Stomach smooth muscle (tissue), 2 donors: ENCODE results near the gene DRD4.
"Not testable (repeated sequence)": the region's sequence is repeated elsewhere in the genome, so short reads cannot be mapped to it uniquely, and the experiment has no call there.

Experiments
- H3K27ac ChIP-seq: one replicate; pipeline ENCODE4 v1.7.0; 2013; ENCODE audit warnings: mild to moderate bottlenecking, low read length, inconsistent platforms
- H3K27me3 ChIP-seq, 2 donors: one replicate each; pipeline ENCODE4 v1.7.0; 2013; ENCODE audit warnings: low read length in 2 of 2; ENCODE audit not compliant: insufficient read depth in 2 of 2, control insufficient read depth in 1 of 2
- H3K36me3 ChIP-seq, 2 donors: one replicate each; pipeline ENCODE4 v1.7.0; 2013; ENCODE audit warnings: low read length in 2 of 2; ENCODE audit not compliant: control insufficient read depth in 2 of 2, insufficient read depth in 2 of 2
- H3K4me1 ChIP-seq: one replicate; pipeline ENCODE4 v1.7.0; 2013; ENCODE audit warnings: low read length; ENCODE audit not compliant: control insufficient read depth, insufficient read depth
- H3K4me3 ChIP-seq, 2 donors: one replicate each; pipeline ENCODE4 v1.7.0; 2013; ENCODE audit warnings: low read length in 2 of 2
- H3K9ac ChIP-seq, 2 donors: one replicate each; pipeline ENCODE4 v1.7.0; 2013; ENCODE audit warnings: low read length in 2 of 2, mild to moderate bottlenecking in 1 of 2
- H3K9me3 ChIP-seq, 2 donors: one replicate each; pipeline ENCODE4 v1.7.0; 2013; ENCODE audit warnings: low read length in 2 of 2; ENCODE audit not compliant: control insufficient read depth in 2 of 2
- donor health status: healthy.
- donor health status: Pancreatic carcinoma.

DRD4 gene

GRCh38 chr11:647672-648158, 10.6 kb downstream of the DRD4 start:
- not testable (repeated sequence) for H3K36me3 ChIP-seq, H3K27me3 ChIP-seq, H3K4me1 ChIP-seq, H3K9me3 ChIP-seq, H3K27ac ChIP-seq, H3K9ac ChIP-seq, H3K4me3 ChIP-seq

GRCh38 chr11:650482-650881, 13.4 kb downstream of the DRD4 start:
- H3K27ac ChIP-seq = no peak overlapping the region
- H3K9me3 ChIP-seq = no peaks in the 10 kb centered on the region
- H3K4me1 ChIP-seq = no peaks in the 10 kb centered on the region
- H3K9ac ChIP-seq = no peak overlapping the region
- peaks cover 5 to 6% of the 10 kb centered on the region in 2 donors for H3K36me3 ChIP-seq
- no peaks in the 10 kb centered on the region for H3K27me3 ChIP-seq
- H3K4me3 ChIP-seq = no peak overlapping the region

DNA sequence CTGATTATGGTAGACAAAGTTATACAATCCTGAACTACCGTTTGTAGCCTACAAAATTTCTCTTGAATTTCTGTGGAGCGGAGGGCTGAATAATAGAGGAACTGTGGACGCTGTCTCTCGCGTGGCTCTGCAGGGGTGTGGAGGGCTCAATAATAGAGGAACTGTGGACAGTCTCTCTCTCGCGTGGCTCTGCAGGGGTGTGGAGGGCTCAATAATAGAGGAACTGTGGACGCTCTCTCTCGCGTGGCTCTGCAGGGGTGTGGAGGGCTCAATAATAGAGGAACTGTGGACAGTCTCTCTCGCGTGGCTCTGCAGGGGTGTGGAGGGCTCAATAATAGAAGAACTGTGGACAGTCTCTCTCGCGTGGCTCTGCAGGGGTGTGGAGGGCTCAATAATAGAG, 16.1 kb downstream of the DRD4 start:
- not testable (repeated sequence) for H3K4me1 ChIP-seq, H3K9me3 ChIP-seq, H3K27me3 ChIP-seq, H3K4me3 ChIP-seq, H3K9ac ChIP-seq, H3K27ac ChIP-seq
- peaks cover 5 to 10% of the 10 kb centered on the region in 2 donors for H3K36me3 ChIP-seq

GRCh38 chr11:653837-654236, 16.8 kb downstream of the DRD4 start:
- Histone ChIP-seq H3K36me3 (peaks cover 5 to 8% of the 10 kb centered on the region in 2 donors), H3K4me1 (no peaks in the 10 kb centered on the region), H3K27ac (no peak overlapping the region), H3K9me3 (no peaks in the 10 kb centered on the region), H3K4me3 (no peak overlapping the region), H3K27me3 (no peaks in the 10 kb centered on the region), H3K9ac (no peak overlapping the region)

GRCh38 chr11:654444-654843, 17.4 kb downstream of the DRD4 start:
- not testable (repeated sequence) for H3K4me3 ChIP-seq, H3K27me3 ChIP-seq, H3K9me3 ChIP-seq, H3K9ac ChIP-seq, H3K27ac ChIP-seq, H3K4me1 ChIP-seq
- peaks cover 7 to 11% of the 10 kb centered on the region in 2 donors for H3K36me3 ChIP-seq

DNA sequence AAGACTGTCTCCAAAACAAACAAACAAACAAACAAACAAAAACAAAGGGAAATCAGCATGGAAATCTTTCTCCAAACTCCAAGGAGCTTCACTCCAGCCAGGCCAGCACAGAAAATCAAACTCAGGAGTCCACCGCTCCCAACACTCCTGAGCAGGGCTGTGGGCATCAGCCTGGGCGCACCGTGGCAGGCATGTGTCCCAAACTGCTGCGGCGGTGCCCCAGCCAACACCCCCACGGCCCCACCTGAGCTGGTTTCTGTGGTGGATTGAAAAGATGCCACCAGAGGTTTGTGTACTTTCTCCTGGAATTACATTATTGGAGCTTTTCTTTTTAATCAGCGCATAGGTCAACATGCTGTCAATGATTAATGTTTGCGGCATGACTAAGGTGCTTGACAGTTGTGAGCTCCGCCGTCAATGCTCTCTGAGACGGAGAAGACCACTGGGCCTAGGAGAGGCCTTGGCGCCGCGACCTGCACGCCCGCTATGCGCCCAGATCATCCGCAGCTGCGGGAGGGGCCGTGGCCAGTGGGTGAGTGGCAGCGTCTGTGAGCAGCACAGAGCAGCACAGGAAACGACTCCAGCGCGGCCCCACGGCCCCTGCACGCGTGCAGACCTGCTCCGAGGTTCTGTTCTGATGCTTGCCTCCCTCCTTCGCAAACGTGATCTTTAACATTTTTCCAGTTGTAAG, 18.1 kb downstream of the DRD4 start:
- no peak overlapping the region for H3K27ac ChIP-seq
- H3K4me1 ChIP-seq = no peaks in the 10 kb centered on the region
- H3K4me3 ChIP-seq = no peak overlapping the region
- H3K36me3 ChIP-seq = peaks cover 13% of the 10 kb centered on the region in 2 donors
- H3K27me3 ChIP-seq = no peaks in the 10 kb centered on the region
- no peaks in the 10 kb centered on the region for H3K9me3 ChIP-seq
- H3K9ac ChIP-seq = no peak overlapping the region

GRCh38 chr11:656426-656825, 19.4 kb downstream of the DRD4 start:
- H3K9me3 ChIP-seq = no peaks in the 10 kb centered on the region
- no peak overlapping the region for H3K9ac ChIP-seq
- H3K4me3 ChIP-seq = no peak overlapping the region
- H3K27ac ChIP-seq = no peak overlapping the region
- H3K36me3 ChIP-seq = peaks cover 13 to 15% of the 10 kb centered on the region in 2 donors
- H3K4me1 ChIP-seq = no peaks in the 10 kb centered on the region
- no peaks in the 10 kb centered on the region for H3K27me3 ChIP-seq

- H3K27ac ChIP-seq = no peak overlapping the region
Observed at GRCh38 chr11:656866-657265, 19.8 kb downstream of the DRD4 start.

DNA sequence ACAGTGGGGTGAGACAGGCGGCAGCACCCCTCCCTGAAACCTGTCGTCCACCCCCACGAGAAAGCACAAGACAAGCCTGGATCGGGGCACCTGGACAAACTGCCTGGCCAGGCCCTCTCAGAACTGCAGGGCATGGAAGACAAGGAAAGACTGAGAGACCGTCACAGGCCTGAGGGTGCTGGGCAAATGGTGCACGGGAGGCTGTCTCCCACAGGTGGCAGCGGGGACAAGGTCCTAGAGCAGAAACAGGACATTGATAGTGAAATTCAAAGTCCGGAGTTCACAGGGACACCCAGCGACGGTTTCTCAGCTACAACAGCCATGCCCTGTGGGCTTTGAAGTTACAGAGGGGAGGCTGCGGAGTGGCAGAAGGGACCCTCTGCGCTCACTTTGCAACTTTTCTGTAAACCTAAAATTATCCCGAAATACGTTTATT, 20.6 kb downstream of the DRD4 start:
- Histone ChIP-seq H3K36me3 (peaks cover 13 to 15% of the 10 kb centered on the region in 2 donors), H3K27ac (no peak overlapping the region), H3K9me3 (no peaks in the 10 kb centered on the region), H3K4me3 (no peak overlapping the region), H3K4me1 (peaks cover 2% of the 10 kb centered on the region), H3K27me3 (no peaks in the 10 kb centered on the region), H3K9ac (no peak overlapping the region)

More at GRCh38 chr11:656866-657265, 19.8 kb downstream of the DRD4 start:
- no peaks in the 10 kb centered on the region for H3K9me3 ChIP-seq
- H3K4me1 ChIP-seq = no peaks in the 10 kb centered on the region
- H3K4me3 ChIP-seq = no peak overlapping the region
- no peak overlapping the region for H3K9ac ChIP-seq
- no peaks in the 10 kb centered on the region for H3K27me3 ChIP-seq
- peaks cover 13 to 15% of the 10 kb centered on the region in 2 donors for H3K36me3 ChIP-seq

GRCh38 chr11:659532-660085, 22.5 kb downstream of the DRD4 start:
- H3K27me3 ChIP-seq = no peaks in the 10 kb centered on the region
- H3K4me1 ChIP-seq = peaks cover 4% of the 10 kb centered on the region
- H3K9ac ChIP-seq = no peak overlapping the region
- no peaks in the 10 kb centered on the region for H3K9me3 ChIP-seq
- H3K27ac ChIP-seq = no peak overlapping the region
- H3K4me3 ChIP-seq = no peak overlapping the region
- peaks cover 10 to 15% of the 10 kb centered on the region in 2 donors for H3K36me3 ChIP-seq

DNA sequence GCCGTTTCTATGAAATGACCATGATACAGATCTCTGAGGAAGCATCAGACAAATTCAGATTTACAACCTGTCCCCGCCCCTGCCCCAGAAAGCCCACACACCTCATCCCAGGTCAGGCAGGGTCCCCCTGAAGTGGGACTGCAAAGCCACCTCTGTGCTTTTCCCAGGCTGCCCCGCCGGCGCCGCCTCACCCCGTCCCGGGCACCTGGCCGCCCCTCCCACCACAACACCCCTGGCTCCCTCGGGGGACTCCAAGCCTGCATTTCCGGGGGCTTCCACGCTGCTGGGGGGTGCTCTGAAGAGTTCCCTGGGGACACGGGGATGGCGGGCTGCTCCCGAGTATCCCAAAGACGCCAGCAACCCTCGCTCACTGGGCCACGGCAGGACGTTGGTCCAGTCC, 23.2 kb downstream of the DRD4 start:
- H3K9ac ChIP-seq = no peak overlapping the region
- peaks cover 5% of the 10 kb centered on the region for H3K4me1 ChIP-seq
- no peaks in the 10 kb centered on the region for H3K9me3 ChIP-seq
- no peaks in the 10 kb centered on the region for H3K27me3 ChIP-seq
- no peak overlapping the region for H3K27ac ChIP-seq
- peaks cover 10 to 15% of the 10 kb centered on the region in 2 donors for H3K36me3 ChIP-seq
- H3K4me3 ChIP-seq = no peak overlapping the region
